ENCODE data around the gene SLC7A1. TPM values are rescaled to one million over a fixed set of nuclear protein-coding genes. Genes with fewer than 3 reads are reported as not detected.

SLC7A1 gene
- total RNA-seq, 3 donors from 2014 or later: 6.6 to 15.4 (median 12.7) TPM

DNA sequence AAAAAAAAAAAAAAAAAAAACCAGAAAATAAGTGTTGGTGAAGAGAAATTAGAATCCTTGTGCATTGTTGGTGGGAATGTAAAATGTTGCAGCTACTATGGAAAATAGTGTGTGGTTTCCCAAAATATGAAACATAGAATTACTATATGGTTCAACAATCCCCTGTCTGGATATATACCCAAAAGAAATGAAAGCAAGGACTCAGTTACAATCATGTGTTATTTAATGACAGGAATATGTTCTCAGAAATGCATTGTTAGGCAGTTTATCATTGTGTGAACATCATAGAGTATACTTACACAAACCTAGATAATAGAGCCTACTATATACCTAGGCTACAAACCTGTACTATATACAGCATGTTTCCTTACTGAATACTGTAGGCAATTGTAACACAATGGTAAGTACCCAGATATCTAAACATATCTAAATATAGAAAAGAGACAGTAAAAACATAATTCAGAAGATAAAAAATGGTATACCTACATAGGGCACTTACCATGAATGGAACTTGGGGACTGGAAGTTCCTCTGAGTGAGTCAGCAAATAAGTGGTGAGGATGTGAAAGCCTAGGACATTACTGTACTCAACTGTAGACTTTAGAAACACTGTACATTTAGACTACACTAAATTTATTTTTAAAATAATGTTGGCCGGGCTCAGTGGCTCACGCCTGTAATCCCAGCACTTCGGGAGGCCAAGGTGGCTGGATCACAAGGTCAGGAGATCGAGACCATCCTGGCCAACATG is 25.7 kb upstream of the SLC7A1 start:
- Histone ChIP-seq H3K27me3 (no peaks in the 10 kb centered on the region), H3K36me3 (no peaks in the 10 kb centered on the region), H3K4me1 (no peaks in the 10 kb centered on the region), H3K9me3 (peaks cover 6 to 9% of the 10 kb centered on the region in 2 donors), H3K4me3 (no peak overlapping the region), H3K27ac (no peak overlapping the region)
- DNase-seq (ENCODE audit: low spot score in 2 of 2): no peak
- no peak for TF ChIP-seq POLR2A (IDR thresholded peaks at IDR 0.05)
- TF ChIP-seq, protein P1, sequence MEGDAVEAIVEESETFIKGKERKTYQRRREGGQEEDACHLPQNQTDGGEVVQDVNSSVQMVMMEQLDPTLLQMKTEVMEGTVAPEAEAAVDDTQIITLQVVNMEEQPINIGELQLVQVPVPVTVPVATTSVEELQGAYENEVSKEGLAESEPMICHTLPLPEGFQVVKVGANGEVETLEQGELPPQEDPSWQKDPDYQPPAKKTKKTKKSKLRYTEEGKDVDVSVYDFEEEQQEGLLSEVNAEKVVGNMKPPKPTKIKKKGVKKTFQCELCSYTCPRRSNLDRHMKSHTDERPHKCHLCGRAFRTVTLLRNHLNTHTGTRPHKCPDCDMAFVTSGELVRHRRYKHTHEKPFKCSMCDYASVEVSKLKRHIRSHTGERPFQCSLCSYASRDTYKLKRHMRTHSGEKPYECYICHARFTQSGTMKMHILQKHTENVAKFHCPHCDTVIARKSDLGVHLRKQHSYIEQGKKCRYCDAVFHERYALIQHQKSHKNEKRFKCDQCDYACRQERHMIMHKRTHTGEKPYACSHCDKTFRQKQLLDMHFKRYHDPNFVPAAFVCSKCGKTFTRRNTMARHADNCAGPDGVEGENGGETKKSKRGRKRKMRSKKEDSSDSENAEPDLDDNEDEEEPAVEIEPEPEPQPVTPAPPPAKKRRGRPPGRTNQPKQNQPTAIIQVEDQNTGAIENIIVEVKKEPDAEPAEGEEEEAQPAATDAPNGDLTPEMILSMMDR (IDR thresholded peaks at IDR 0.05): no peak
- TF ChIP-seq POLR2AphosphoS5 (IDR thresholded peaks at IDR 0.05): no peak
- intact Hi-C loops (cut with DNase I; ENCODE audit: low total_unique reads): no loop called here

- H3K4me3 ChIP-seq: no peak overlapping the region
- DNase-seq (ENCODE audit: low spot score in 2 of 2): no peak
- H3K9me3 ChIP-seq: peaks cover 6 to 9% of the 10 kb centered on the region in 2 donors
- no peaks in the 10 kb centered on the region for H3K36me3 ChIP-seq
- H3K27ac ChIP-seq: no peak overlapping the region
- intact Hi-C loops (cut with DNase I; ENCODE audit: low total_unique reads): no loop called here
- no peaks in the 10 kb centered on the region for H3K27me3 ChIP-seq
- H3K4me1 ChIP-seq: no peaks in the 10 kb centered on the region
- TF ChIP-seq, protein P1 (IDR thresholded peaks at IDR 0.05): no peak
- no peak for TF ChIP-seq POLR2A (IDR thresholded peaks at IDR 0.05)
- TF ChIP-seq POLR2AphosphoS5 (IDR thresholded peaks at IDR 0.05): no peak
These were observed 24.5 kb upstream of the SLC7A1 start for GRCh38 chr13:29619995-29620394.

DNA sequence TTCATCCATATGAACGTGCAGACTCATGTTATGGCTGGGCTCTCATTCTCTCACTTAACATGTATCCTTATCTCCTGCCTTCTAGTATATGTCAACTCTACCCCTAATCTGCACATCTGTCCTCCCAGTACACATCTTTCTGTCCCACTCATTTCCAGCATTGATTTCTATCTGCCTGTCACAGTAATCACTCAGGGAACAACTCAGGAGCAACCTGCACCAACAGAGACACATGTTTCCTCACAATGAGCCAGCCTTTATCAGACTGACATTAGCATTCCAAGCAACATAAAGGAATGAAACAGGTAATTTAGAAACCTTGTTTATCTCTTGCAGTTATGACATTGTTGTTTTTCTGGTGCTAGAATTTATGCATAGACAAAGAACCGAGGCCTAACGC is 17.6 kb upstream of the SLC7A1 start:
- Histone ChIP-seq H3K4me3 (no peak overlapping the region), H3K9me3 (peaks cover 4 to 6% of the 10 kb centered on the region in 2 donors), H3K27me3 (no peaks in the 10 kb centered on the region), H3K36me3 (no peaks in the 10 kb centered on the region), H3K4me1 (no peaks in the 10 kb centered on the region), H3K27ac (no peak overlapping the region)
- no peak for DNase-seq (ENCODE audit: low spot score in 2 of 2)
- intact Hi-C loops (cut with DNase I; ENCODE audit: low total_unique reads): no loop called here
- TF ChIP-seq, protein P1 (IDR thresholded peaks at IDR 0.05): no peak
- no peak for TF ChIP-seq POLR2A (IDR thresholded peaks at IDR 0.05)
- no peak for TF ChIP-seq POLR2AphosphoS5 (IDR thresholded peaks at IDR 0.05)

GRCh38 chr13:29607465-29607864 is 12.0 kb upstream of the SLC7A1 start:
- H3K4me1 ChIP-seq: no peaks in the 10 kb centered on the region
- H3K36me3 ChIP-seq: no peaks in the 10 kb centered on the region
- TF ChIP-seq, protein P1 (IDR thresholded peaks at IDR 0.05): no peak
- TF ChIP-seq POLR2A (IDR thresholded peaks at IDR 0.05) (no peak), POLR2AphosphoS5 (IDR thresholded peaks at IDR 0.05) (no peak)
- intact Hi-C loops (cut with DNase I; ENCODE audit: low total_unique reads): no loop called here
- H3K4me3 ChIP-seq: no peak overlapping the region
- H3K9me3 ChIP-seq: no peaks in the 10 kb centered on the region
- H3K27me3 ChIP-seq: no peaks in the 10 kb centered on the region
- DNase-seq (ENCODE audit: low spot score in 2 of 2): no peak
- no peak overlapping the region for H3K27ac ChIP-seq

DNA sequence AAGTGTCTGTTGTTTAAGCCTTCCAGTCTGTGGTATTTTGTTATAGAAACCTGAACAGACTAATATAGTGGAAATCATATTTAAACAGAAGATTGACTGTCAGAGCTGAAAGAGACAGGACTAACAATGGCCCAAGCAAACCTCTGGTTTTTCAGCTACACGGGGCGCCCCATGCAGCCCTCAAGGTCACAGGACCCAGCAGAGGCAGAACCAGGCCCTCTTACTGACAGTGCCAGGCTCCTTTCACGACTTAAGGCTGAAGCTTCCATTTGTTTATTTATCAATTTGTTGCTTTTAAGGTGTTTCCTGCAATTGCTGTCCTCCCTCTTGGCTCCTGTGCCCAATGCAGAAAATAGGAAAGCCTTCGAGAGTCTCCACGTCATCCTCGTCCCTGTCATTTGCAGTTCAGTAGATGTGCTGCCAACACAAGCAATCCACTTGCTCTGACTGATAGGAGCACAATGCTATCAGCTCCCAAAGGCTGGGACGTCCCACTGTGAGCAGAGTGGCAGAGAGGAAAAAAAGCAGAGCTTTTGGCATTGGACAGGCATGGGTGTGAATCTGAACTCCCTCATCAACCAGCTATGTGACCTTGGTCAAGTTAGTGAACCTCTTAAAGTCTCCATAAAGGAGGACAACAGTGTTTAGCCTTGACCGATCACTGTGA is 10.5 kb upstream of the SLC7A1 start:
- Histone ChIP-seq H3K27me3 (no peaks in the 10 kb centered on the region), H3K9me3 (no peaks in the 10 kb centered on the region), H3K36me3 (no peaks in the 10 kb centered on the region), H3K4me1 (no peaks in the 10 kb centered on the region), H3K4me3 (no peak overlapping the region), H3K27ac (no peak overlapping the region)
- DNase-seq (ENCODE audit: low spot score in 2 of 2): no peak
- intact Hi-C loops (cut with DNase I; ENCODE audit: low total_unique reads): no loop called here
- TF ChIP-seq POLR2A (IDR thresholded peaks at IDR 0.05): no peak
- TF ChIP-seq, protein P1 (IDR thresholded peaks at IDR 0.05): no peak
- no peak for TF ChIP-seq POLR2AphosphoS5 (IDR thresholded peaks at IDR 0.05)

Measured in breast epithelium (tissue), 4 donors.